ENCODE measurements around the gene RBKS.
A peak's percentile ranks its signal among the peaks of the same experiment; 100 is the strongest.

RBKS gene

DNA sequence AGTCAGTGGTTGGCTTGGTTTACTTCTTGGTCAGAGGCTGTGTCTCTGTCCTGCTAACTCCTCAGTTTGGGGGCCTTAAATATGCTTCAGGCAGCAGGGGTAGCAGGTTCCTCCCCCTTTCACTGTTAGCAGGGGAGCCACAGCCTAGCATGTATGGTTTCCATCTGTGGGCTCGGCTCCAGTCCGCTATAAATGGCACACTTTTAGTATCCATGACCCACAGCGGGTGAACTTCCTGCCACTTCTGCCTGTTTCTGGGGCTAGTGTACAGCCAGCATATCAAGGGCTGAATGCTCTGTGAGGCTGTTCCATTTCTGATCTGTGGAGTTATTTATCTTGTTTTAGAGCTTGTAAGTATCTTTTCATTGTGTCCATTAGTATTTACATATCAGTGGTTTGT, 60.4 kb downstream of the RBKS start:
- no peak for DNase-seq

GRCh38 chr2:27828305-27828704, 61.9 kb downstream of the RBKS start:
- no peak for DNase-seq

- no peak for DNase-seq
These were observed 65.8 kb downstream of the RBKS start for GRCh38 chr2:27824401-27824800.

DNA sequence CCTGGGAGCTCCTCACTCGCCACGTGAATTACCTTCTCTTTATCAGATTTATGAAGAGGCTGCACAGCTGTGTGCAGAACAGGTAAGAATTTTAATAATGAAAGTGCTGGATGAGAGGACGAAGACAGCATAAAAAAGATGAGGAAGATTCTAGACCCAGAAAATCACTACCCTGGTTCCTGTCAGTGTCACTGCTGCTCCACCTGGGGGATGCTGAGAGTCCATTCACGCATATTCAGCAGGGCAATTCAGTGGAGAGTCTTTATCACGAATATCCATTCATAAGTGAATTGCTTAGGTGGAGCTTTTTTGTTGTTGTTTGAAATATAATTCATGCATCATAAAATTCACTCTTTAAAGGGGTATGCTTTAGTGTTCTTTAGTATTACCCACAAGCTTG, 66.6 kb downstream of the RBKS start:
- no peak for DNase-seq

- DNase-seq, result no peak
These were observed 67.1 kb downstream of the RBKS start for GRCh38 chr2:27823135-27823534.

GRCh38 chr2:27822049-27822448, 68.1 kb downstream of the RBKS start:
- DNase-seq, result no peak

DNA sequence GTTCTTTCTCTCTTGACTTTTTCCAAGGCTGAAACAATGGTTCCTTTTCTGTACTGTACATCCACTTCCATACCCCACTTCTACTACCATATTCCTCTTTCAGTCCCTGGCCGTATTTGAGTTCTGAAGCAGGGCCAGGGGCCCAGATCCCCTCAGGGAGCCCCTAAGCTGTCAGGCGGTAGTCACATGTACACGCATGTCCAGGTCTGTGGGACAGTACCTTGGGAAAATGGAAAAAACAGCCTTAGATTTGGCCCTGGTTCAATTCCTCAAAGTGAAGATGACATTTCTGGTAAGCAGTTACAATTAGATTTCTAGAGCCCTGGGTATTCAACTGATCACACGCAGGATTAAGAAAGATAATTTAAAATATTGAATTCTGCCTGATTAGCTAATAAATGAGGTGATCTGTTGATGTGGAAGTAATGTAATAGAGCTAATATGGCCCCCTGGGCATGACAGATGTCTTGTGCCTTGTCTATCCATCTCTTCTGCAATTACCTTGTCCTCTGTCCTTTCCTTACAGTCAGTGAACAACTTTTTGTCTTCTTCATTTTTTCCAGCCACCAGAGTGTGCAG, 74.2 kb downstream of the RBKS start:
- DNase-seq, result no peak

DNA sequence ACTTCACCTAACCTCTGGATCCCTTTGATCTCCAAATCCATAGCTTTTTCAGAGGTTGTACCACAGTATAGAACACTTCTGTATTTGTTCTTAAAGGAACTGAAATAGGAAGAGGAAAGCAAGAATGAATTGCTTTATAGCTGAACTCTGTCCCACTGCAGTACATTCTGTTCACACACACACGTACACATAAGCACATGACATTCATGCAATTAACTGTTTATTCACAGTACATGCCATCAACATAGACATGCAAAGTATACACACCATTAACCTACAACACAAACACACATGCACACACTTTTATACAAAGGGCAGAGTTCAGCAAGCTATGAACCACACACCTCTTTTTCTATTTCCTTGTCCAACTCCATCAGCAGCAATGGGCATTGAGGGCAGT, 75.4 kb downstream of the RBKS start:
- no peak for DNase-seq

GRCh38 chr2:27811768-27812167, 78.4 kb downstream of the RBKS start:
- DNase-seq, result no peak

DNA sequence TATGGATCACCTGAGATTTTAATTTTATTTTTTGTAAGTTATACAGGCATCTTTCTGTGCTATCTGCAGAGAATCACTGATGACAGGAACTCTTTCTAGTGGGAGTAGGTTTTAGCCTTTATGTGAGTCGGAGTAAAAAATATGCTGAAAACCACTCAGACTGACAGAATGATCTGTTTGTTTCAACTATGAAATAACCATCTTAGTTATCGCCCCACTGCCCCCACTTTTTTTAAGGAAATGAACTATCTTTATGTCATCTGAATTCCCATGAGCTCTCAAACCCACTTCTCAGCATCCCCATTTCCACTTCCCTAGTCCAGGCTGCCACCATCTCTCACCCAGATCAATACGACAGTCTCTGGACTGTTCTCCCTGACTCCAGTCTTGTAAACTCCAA, 79.7 kb downstream of the RBKS start:
- no peak for DNase-seq

DNA sequence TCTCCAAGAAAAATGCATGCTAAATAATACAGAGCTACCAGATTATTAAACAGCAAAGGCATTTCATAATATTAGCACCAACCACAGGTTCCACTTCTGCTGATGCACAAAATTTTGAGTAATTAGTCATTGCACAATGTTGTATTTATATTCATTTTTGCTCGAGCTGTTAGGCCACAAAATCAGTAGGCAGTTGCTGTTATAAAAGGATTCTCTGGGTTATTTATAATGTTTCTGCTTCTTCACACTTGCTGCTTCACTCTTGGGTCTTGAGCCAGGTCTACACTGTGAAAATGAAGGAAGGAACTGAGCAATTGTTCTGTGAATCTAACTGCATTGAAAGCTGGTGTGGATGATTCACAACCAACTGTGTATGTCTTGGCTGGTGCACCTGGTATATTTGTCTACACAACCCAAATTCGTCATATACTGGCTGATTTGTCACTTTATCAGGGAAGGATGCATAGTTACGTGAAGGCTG, 80.4 kb downstream of the RBKS start:
- no peak for DNase-seq

DNA sequence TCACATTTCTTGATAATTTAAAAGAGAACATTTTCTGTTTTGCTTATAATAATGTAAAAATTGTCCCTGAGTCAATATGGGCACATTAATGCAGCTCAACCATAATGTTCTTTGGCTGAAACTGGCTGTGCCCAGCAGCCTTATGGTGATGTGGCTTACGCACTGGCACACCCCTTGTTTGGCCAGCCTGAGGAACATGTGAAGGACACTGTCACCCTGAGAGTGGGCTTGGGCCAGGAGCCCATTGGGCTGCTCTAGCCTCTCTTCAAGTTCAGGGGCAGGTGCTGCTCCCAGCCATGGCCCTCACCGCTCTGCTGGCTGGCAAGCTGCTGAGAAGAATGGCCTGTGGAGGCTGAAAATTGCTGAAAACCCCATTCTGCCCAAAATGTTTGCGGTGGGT, 81.2 kb downstream of the RBKS start:
- DNase-seq, result no peak

DNA sequence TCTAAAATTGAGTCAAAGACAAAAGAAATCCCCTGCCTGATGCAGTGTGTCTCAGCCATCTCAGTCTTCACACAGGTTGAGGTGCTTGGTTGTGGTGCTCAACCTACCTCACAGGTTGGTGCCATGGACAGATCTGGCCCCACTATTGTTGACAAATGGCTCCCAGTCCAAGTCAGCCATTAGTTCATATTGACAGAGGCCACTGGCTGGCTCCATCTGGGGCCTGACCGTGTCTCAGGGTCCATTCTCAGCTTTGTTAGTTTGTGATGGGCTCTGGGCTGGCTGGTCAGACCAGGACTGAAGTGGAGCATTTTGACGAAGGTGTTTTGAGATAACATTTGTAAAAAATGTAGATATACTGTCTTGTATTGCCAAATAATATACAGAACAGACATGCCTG, 81.8 kb downstream of the RBKS start:
- no peak for DNase-seq

- DNase-seq, result no peak
These were observed 82.7 kb downstream of the RBKS start for GRCh38 chr2:27807476-27807875.

- DNase-seq, result no peak
These were observed 83.7 kb downstream of the RBKS start for GRCh38 chr2:27806311-27807059.

DNA sequence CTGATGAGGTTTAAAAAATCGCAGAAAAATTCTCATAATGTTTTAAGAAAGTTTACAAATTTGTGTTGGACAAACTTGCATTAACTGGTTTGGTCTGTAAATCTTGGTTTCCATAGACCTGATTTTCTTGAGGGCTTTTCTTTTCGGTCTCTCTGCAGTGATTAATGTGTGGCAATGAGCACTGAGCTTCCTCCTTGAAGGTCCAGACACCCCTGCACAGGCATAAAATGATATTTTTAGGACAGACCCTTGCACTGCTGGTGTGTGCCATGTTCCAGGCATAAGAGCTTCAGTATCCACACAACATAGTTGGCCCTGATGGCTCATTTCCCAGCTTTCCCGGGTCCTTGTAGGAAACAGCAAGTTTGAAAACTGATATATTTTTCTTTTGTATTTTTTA, 85.0 kb downstream of the RBKS start:
- DNase-seq, result no peak

DNA sequence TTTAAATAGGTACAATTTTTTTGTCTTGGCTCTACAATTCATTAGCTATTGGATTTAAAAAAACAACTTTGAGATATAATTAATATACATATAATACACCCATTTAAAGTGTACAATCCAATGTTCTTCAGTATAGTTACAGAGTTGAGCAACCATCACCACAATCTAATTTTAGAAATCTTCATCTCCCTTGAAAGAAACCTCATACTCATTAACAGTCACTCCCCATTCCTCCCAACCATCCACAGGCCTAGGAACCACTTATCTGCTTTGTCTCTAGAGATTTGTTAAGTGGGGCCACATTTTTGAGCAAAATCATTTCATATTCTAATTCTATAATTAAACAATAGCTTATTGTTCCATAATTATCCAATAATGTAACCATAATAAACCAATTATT, 86.0 kb downstream of the RBKS start:
- DNase-seq, result no peak

DNA sequence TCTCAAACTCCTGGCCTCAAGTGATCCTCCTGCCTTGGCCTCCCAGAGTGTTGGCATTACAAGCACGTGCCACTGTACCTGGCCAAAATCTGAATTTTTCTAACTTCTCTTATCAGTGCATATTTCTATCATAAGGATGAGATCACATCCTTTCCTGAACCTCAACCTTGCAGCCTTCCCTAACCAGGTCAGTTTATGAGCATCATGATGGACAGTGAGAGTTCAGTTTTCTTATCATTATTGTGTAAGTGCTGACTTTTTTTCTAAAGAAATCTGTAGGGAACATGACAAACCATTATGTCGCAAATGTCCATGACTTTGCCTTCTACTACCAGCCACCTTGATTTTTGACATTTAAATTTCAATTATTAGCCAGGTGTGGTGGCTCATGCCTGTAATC, 87.1 kb downstream of the RBKS start:
- DNase-seq, result no peak

DNA sequence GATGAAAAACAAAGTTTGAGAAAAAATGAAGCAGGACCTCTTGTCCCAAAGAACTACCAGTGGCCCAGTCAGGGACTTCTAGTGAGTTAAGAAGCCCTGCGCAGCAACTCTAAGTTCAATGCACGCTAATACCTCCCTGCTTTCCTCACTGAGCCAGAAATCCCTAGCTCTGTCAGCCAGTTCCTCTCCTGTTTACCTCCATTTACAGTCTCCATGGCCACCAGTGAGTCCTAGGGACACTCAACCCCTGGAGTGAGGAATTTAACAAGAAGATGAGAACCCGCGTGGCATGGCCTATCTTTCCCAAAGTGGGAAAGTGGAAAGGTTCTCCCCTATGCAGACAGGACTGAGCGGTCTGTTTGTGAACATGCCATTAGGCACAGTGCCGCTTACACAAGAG, 87.6 kb downstream of the RBKS start:
- DNase-seq, result no peak

DNA sequence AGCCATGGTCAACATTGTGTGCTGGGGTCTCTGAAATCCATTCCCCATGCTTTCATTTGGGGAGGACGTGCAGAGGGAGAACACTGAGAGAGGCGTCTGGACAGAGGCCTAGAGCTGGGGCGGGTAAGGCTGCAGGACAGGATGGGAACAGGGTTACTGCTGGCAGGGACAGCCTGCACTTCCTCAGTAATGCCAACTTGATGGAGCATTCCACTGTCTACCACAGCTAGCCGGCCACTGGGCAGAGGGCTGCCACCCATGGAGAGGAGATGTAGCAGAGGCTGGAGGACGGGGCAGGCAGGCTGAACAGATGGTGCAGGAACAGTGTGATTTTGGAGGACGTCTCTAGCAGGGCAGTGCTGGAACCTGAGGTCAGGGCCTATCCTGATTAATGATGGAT, 89.3 kb downstream of the RBKS start:
- DNase-seq, result no peak

- peak; percentile 76 for DNase-seq
These were observed 90.6 kb downstream of the RBKS start for GRCh38 chr2:27799646-27800010.

DNA sequence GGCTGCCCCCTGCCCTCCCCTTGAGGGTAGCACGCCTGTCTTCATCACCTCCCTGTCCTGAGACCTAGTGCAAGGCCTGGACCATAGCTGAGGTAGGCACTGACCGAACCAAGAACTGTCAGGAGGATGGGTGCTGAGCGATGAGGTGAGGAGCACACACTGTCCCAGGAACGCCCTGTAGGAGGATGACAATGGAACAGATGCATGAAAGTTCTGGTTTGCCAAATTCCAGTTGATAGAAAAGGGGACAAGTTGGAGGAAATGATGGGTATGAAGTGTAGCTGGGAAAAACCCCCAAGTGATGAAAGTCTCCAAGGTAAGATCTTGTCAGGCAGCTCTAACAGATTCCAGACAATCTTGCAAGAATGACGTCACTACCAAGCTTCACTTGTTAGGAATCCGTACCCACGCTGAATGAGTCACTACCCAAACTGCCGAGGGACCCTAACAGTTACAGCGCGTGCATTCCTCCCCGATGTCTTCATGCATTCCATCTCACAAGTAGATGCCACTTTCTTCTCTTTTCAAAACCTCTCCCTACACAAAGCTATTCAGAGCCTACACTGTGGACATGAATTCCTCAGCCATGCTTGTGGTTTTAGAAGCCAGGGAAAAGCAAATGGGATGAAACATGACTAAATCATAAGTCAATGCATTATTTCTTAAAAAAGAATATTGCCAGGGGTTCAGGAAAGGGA, 91.1 kb downstream of the RBKS start:
- DNase-seq, result peak; percentile 87

DNA sequence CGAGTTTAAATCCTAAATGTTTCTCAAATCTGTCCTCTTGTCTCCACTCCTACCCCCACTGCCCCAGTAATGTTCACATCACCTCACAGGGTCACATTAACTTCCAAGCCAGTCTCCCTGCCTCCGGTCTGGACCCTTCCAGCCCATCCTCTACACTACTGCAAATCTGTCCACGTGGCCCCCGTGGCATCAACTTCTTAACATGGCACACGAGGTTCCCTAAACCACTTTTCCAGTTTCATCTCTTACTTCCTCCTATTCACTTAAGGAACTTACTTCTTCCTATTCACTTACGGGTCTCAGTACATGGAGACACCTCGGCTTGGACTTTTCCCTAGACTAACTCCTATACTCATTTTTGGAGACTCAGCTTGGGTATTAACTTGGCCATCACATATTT, 91.7 kb downstream of the RBKS start:
- DNase-seq, result no peak

GRCh38 chr2:27797841-27798240, 92.3 kb downstream of the RBKS start:
- no peak for DNase-seq
